ENCODE measurements around the gene FEV.

GRCh38 chr2:218996937-218997336 is 12.0 kb upstream of the FEV start:
- no peak for TF ChIP-seq POLR2AphosphoS5 (IDR thresholded peaks at IDR 0.05)
- no peak for TF ChIP-seq CTCF (IDR thresholded peaks at IDR 0.05)
- TF ChIP-seq EP300 (IDR thresholded peaks at IDR 0.05): no peak

All from gastroesophageal sphincter (tissue), 3 donors.